Naive B cell (primary cell): ENCODE results near the gene FOXD4L6. TPM values are rescaled to one million over a fixed set of nuclear protein-coding genes. Genes with fewer than 3 reads are reported as not detected.
"Not testable (repeated sequence)": the region's sequence is repeated elsewhere in the genome, so short reads cannot be mapped to it uniquely, and the experiment has no call there.

Experiments
- ATAC-seq, 2 donors: fragments of 150-1000 bp; cut with Tn5 transposase; 2 replicates each; pipeline ENCODE4 v1.10.0; 2021; ENCODE audit warnings: low read depth in 2 of 2, mild to moderate bottlenecking in 2 of 2, moderate library complexity in 2 of 2
- DNase-seq: peaks from one replicate; pipeline ENCODE4 v3.0.0; 2022
- H3K27ac Mint-ChIP-seq, 6 donors: one replicate each; pipeline ENCODE4 v1.8.0; 2020 to 2022; ENCODE audit warnings: mild to moderate bottlenecking in 6 of 6, mixed read lengths in 6 of 6, moderate library complexity in 5 of 6, inconsistent platforms in 2 of 6
- H3K27me3 Mint-ChIP-seq, 3 donors: one replicate each; pipeline ENCODE4 v1.8.0; 2021 to 2022; ENCODE audit warnings: mixed read lengths in 3 of 3, mild to moderate bottlenecking in 1 of 3
- H3K36me3 Mint-ChIP-seq, 2 donors: one replicate each; pipeline ENCODE4 v1.8.0; 2020 to 2022; ENCODE audit warnings: mixed read lengths in 2 of 2, inconsistent platforms in 1 of 2, mild to moderate bottlenecking in 1 of 2
- H3K4me1 Mint-ChIP-seq, 3 donors: one replicate each; pipeline ENCODE4 v1.8.0; 2020 to 2022; ENCODE audit warnings: mixed read lengths in 3 of 3, inconsistent platforms in 1 of 3, mild to moderate bottlenecking in 1 of 3, moderate library complexity in 1 of 3
- H3K4me3 Mint-ChIP-seq, 8 donors: one replicate each; pipeline ENCODE4 v1.8.0; 2020 to 2022; ENCODE audit warnings: mild to moderate bottlenecking in 8 of 8, mixed read lengths in 8 of 8, moderate library complexity in 8 of 8, inconsistent platforms in 2 of 8
- H3K9me3 Mint-ChIP-seq, 7 donors: one replicate each; pipeline ENCODE4 v1.8.0; 2020 to 2022; ENCODE audit warnings: mixed read lengths in 7 of 7, mild to moderate bottlenecking in 5 of 7, inconsistent platforms in 2 of 7, moderate library complexity in 1 of 7
- polyA plus RNA-seq, 6 donors: library from polyadenylated mRNA; unstranded; fragments of 300-500 nt; fragmentation: Illumina TruSeq; gene quantifications; one replicate each; pipeline ENCODE4 v1.2.3, GENCODE V29; 2021; ENCODE audit warnings: low read depth in 6 of 6

The FOXD4L6 gene
- polyA plus RNA-seq, 6 donors from 2014 or later = not detected

- H3K36me3 Mint-ChIP-seq, H3K27ac Mint-ChIP-seq, H3K4me3 Mint-ChIP-seq, DNase-seq, H3K9me3 Mint-ChIP-seq, ATAC-seq, H3K4me1 Mint-ChIP-seq: not testable (repeated sequence)
- peaks cover 0 to 14% (median 10%) of the 10 kb centered on the region in 3 donors for H3K27me3 Mint-ChIP-seq
Measured at GRCh38 chr9:41111414-41111813, 17.1 kb downstream of the FOXD4L6 start.

- ATAC-seq, H3K4me3 Mint-ChIP-seq, DNase-seq, H3K9me3 Mint-ChIP-seq, H3K27ac Mint-ChIP-seq, H3K36me3 Mint-ChIP-seq, H3K4me1 Mint-ChIP-seq: not testable (repeated sequence)
- H3K27me3 Mint-ChIP-seq = peaks cover 0 to 14% (median 10%) of the 10 kb centered on the region in 3 donors
Measured at GRCh38 chr9:41110913-41111312, 17.6 kb downstream of the FOXD4L6 start.

- not testable (repeated sequence) for H3K4me3 Mint-ChIP-seq, H3K4me1 Mint-ChIP-seq, DNase-seq, H3K36me3 Mint-ChIP-seq, H3K9me3 Mint-ChIP-seq, H3K27ac Mint-ChIP-seq
- peaks cover 0 to 14% (median 10%) of the 10 kb centered on the region in 3 donors for H3K27me3 Mint-ChIP-seq
- peak; percentile 20 to 52 for ATAC-seq
Measured at GRCh38 chr9:41109253-41109652, 19.2 kb downstream of the FOXD4L6 start.

- H3K4me3 Mint-ChIP-seq, DNase-seq, H3K27ac Mint-ChIP-seq, H3K4me1 Mint-ChIP-seq, H3K9me3 Mint-ChIP-seq, ATAC-seq, H3K36me3 Mint-ChIP-seq: not testable (repeated sequence)
- H3K27me3 Mint-ChIP-seq = peaks cover 0 to 11% (median 6%) of the 10 kb centered on the region in 3 donors
Measured at GRCh38 chr9:41108816-41109215, 19.7 kb downstream of the FOXD4L6 start.

GRCh38 chr9:41106472-41107116 is 21.9 kb downstream of the FOXD4L6 start:
- H3K9me3 Mint-ChIP-seq, H3K4me1 Mint-ChIP-seq, DNase-seq, H3K27me3 Mint-ChIP-seq, H3K36me3 Mint-ChIP-seq, H3K4me3 Mint-ChIP-seq, H3K27ac Mint-ChIP-seq, ATAC-seq: not testable (repeated sequence)

- H3K4me3 Mint-ChIP-seq, H3K27ac Mint-ChIP-seq, H3K9me3 Mint-ChIP-seq, DNase-seq, H3K27me3 Mint-ChIP-seq, H3K4me1 Mint-ChIP-seq, ATAC-seq, H3K36me3 Mint-ChIP-seq: not testable (repeated sequence)
Measured at GRCh38 chr9:41105557-41106253, 22.8 kb downstream of the FOXD4L6 start.

- not testable (repeated sequence) for ATAC-seq, H3K4me3 Mint-ChIP-seq, H3K36me3 Mint-ChIP-seq, H3K9me3 Mint-ChIP-seq, DNase-seq, H3K4me1 Mint-ChIP-seq, H3K27ac Mint-ChIP-seq, H3K27me3 Mint-ChIP-seq
Measured at GRCh38 chr9:41104542-41104941, 23.9 kb downstream of the FOXD4L6 start.

- DNase-seq, H3K4me1 Mint-ChIP-seq, H3K9me3 Mint-ChIP-seq, H3K36me3 Mint-ChIP-seq, H3K4me3 Mint-ChIP-seq, ATAC-seq, H3K27ac Mint-ChIP-seq: not testable (repeated sequence)
- peaks cover 0 to 17% (median 16%) of the 10 kb centered on the region in 3 donors for H3K27me3 Mint-ChIP-seq
Measured at GRCh38 chr9:41100508-41100907, 28.0 kb downstream of the FOXD4L6 start.

GRCh38 chr9:41098759-41099158 is 29.7 kb downstream of the FOXD4L6 start:
- ATAC-seq, H3K4me1 Mint-ChIP-seq, H3K9me3 Mint-ChIP-seq, DNase-seq, H3K4me3 Mint-ChIP-seq, H3K36me3 Mint-ChIP-seq, H3K27ac Mint-ChIP-seq: not testable (repeated sequence)
- peaks cover 5 to 17% (median 16%) of the 10 kb centered on the region in 3 donors for H3K27me3 Mint-ChIP-seq

- peaks cover 5 to 12% (median 8%) of the 10 kb centered on the region in 3 donors for H3K27me3 Mint-ChIP-seq
- ATAC-seq = not testable (repeated sequence)
Measured at GRCh38 chr9:41095060-41095459, 33.4 kb downstream of the FOXD4L6 start.

GRCh38 chr9:41094010-41094773 is 34.3 kb downstream of the FOXD4L6 start:
- H3K4me1 Mint-ChIP-seq, DNase-seq, H3K36me3 Mint-ChIP-seq, H3K27ac Mint-ChIP-seq, ATAC-seq, H3K4me3 Mint-ChIP-seq, H3K9me3 Mint-ChIP-seq: not testable (repeated sequence)
- H3K27me3 Mint-ChIP-seq = peaks cover 5 to 11% (median 8%) of the 10 kb centered on the region in 3 donors

More at GRCh38 chr9:41095060-41095459, 33.4 kb downstream of the FOXD4L6 start:
- H3K27ac Mint-ChIP-seq, H3K4me1 Mint-ChIP-seq, DNase-seq, H3K4me3 Mint-ChIP-seq, H3K9me3 Mint-ChIP-seq, H3K36me3 Mint-ChIP-seq: not testable (repeated sequence)

- not testable (repeated sequence) for H3K4me3 Mint-ChIP-seq, H3K36me3 Mint-ChIP-seq, H3K4me1 Mint-ChIP-seq, H3K9me3 Mint-ChIP-seq, H3K27ac Mint-ChIP-seq, ATAC-seq, DNase-seq
- peaks cover 8 to 26% (median 17%) of the 10 kb centered on the region in 3 donors for H3K27me3 Mint-ChIP-seq
Measured at GRCh38 chr9:41090922-41091321, 37.6 kb downstream of the FOXD4L6 start.

GRCh38 chr9:41090386-41090785 is 38.1 kb downstream of the FOXD4L6 start:
- H3K9me3 Mint-ChIP-seq, H3K36me3 Mint-ChIP-seq, H3K4me3 Mint-ChIP-seq, H3K27ac Mint-ChIP-seq, ATAC-seq, DNase-seq, H3K4me1 Mint-ChIP-seq: not testable (repeated sequence)
- peaks cover 8 to 28% (median 18%) of the 10 kb centered on the region in 3 donors for H3K27me3 Mint-ChIP-seq
